ENCODE data around the gene DPP4.

Gene DPP4

GRCh38 chr2:162041485-162041884, 32.5 kb downstream of the DPP4 start:
- no peaks in the 10 kb centered on the region for H3K4me1 ChIP-seq (ENCODE audit: control insufficient read depth, insufficient read depth, low read length, poor library complexity, severe bottlenecking)
- no peaks in the 10 kb centered on the region for H3K9me3 ChIP-seq (ENCODE audit: control insufficient read depth, low read length)
- no peak overlapping the region for H3K4me3 ChIP-seq (ENCODE audit: insufficient read depth, low read depth, low read length, poor library complexity, severe bottlenecking)
- H3K27ac ChIP-seq (ENCODE audit: insufficient read depth, low read length, poor library complexity, severe bottlenecking), result no peak overlapping the region
- peaks cover 30% of the 10 kb centered on the region for H3K36me3 ChIP-seq (ENCODE audit: control insufficient read depth, insufficient read depth, low read length)
- DNase-seq, result no peak
- H3K27me3 ChIP-seq (replicated peaks; ENCODE audit: control insufficient read depth, insufficient read depth, low read length, poor library complexity, severe bottlenecking), result no peaks in the 10 kb centered on the region

GRCh38 chr2:162038725-162039124, 35.3 kb downstream of the DPP4 start:
- DNase-seq, result no peak
- Histone ChIP-seq H3K4me1 (ENCODE audit: control insufficient read depth, insufficient read depth, low read length, poor library complexity, severe bottlenecking) (no peaks in the 10 kb centered on the region), H3K9me3 (ENCODE audit: control insufficient read depth, low read length) (no peaks in the 10 kb centered on the region), H3K36me3 (ENCODE audit: control insufficient read depth, insufficient read depth, low read length) (peaks cover 14% of the 10 kb centered on the region), H3K4me3 (ENCODE audit: insufficient read depth, low read depth, low read length, poor library complexity, severe bottlenecking) (no peak overlapping the region), H3K27ac (ENCODE audit: insufficient read depth, low read length, poor library complexity, severe bottlenecking) (no peak overlapping the region), H3K27me3 (replicated peaks; ENCODE audit: control insufficient read depth, insufficient read depth, low read length, poor library complexity, severe bottlenecking) (no peaks in the 10 kb centered on the region)

GRCh38 chr2:162037886-162038285, 36.1 kb downstream of the DPP4 start:
- Histone ChIP-seq H3K9me3 (ENCODE audit: control insufficient read depth, low read length) (no peaks in the 10 kb centered on the region), H3K4me3 (ENCODE audit: insufficient read depth, low read depth, low read length, poor library complexity, severe bottlenecking) (no peak overlapping the region), H3K27me3 (replicated peaks; ENCODE audit: control insufficient read depth, insufficient read depth, low read length, poor library complexity, severe bottlenecking) (no peaks in the 10 kb centered on the region), H3K4me1 (ENCODE audit: control insufficient read depth, insufficient read depth, low read length, poor library complexity, severe bottlenecking) (no peaks in the 10 kb centered on the region), H3K36me3 (ENCODE audit: control insufficient read depth, insufficient read depth, low read length) (peaks cover 18% of the 10 kb centered on the region), H3K27ac (ENCODE audit: insufficient read depth, low read length, poor library complexity, severe bottlenecking) (no peak overlapping the region)
- DNase-seq, result no peak

GRCh38 chr2:162037028-162037795, 36.8 kb downstream of the DPP4 start:
- H3K4me3 ChIP-seq (ENCODE audit: insufficient read depth, low read depth, low read length, poor library complexity, severe bottlenecking), result no peak overlapping the region
- no peaks in the 10 kb centered on the region for H3K9me3 ChIP-seq (ENCODE audit: control insufficient read depth, low read length)
- DNase-seq, result no peak
- H3K27ac ChIP-seq (ENCODE audit: insufficient read depth, low read length, poor library complexity, severe bottlenecking), result no peak overlapping the region
- H3K27me3 ChIP-seq (replicated peaks; ENCODE audit: control insufficient read depth, insufficient read depth, low read length, poor library complexity, severe bottlenecking), result no peaks in the 10 kb centered on the region
- H3K36me3 ChIP-seq (ENCODE audit: control insufficient read depth, insufficient read depth, low read length), result peaks cover 23% of the 10 kb centered on the region
- H3K4me1 ChIP-seq (ENCODE audit: control insufficient read depth, insufficient read depth, low read length, poor library complexity, severe bottlenecking), result no peaks in the 10 kb centered on the region

GRCh38 chr2:162035981-162036380, 38.0 kb downstream of the DPP4 start:
- no peaks in the 10 kb centered on the region for H3K4me1 ChIP-seq (ENCODE audit: control insufficient read depth, insufficient read depth, low read length, poor library complexity, severe bottlenecking)
- H3K9me3 ChIP-seq (ENCODE audit: control insufficient read depth, low read length), result no peaks in the 10 kb centered on the region
- no peak for DNase-seq
- no peak overlapping the region for H3K4me3 ChIP-seq (ENCODE audit: insufficient read depth, low read depth, low read length, poor library complexity, severe bottlenecking)
- H3K27me3 ChIP-seq (replicated peaks; ENCODE audit: control insufficient read depth, insufficient read depth, low read length, poor library complexity, severe bottlenecking), result no peaks in the 10 kb centered on the region
- no peak overlapping the region for H3K27ac ChIP-seq (ENCODE audit: insufficient read depth, low read length, poor library complexity, severe bottlenecking)
- H3K36me3 ChIP-seq (ENCODE audit: control insufficient read depth, insufficient read depth, low read length), result peaks cover 30% of the 10 kb centered on the region

- H3K36me3 ChIP-seq (ENCODE audit: control insufficient read depth, insufficient read depth, low read length), result peaks cover 25% of the 10 kb centered on the region
- DNase-seq, result no peak
- H3K27ac ChIP-seq (ENCODE audit: insufficient read depth, low read length, poor library complexity, severe bottlenecking), result peak overlapping the region; percentile 3
Measured at GRCh38 chr2:162030363-162031190, 43.4 kb downstream of the DPP4 start.

GRCh38 chr2:162029287-162029901, 44.6 kb downstream of the DPP4 start:
- Histone ChIP-seq H3K27me3 (replicated peaks; ENCODE audit: control insufficient read depth, insufficient read depth, low read length, poor library complexity, severe bottlenecking) (no peaks in the 10 kb centered on the region), H3K4me3 (ENCODE audit: insufficient read depth, low read depth, low read length, poor library complexity, severe bottlenecking) (no peak overlapping the region), H3K9me3 (ENCODE audit: control insufficient read depth, low read length) (no peaks in the 10 kb centered on the region), H3K4me1 (ENCODE audit: control insufficient read depth, insufficient read depth, low read length, poor library complexity, severe bottlenecking) (no peaks in the 10 kb centered on the region), H3K27ac (ENCODE audit: insufficient read depth, low read length, poor library complexity, severe bottlenecking) (no peak overlapping the region), H3K36me3 (ENCODE audit: control insufficient read depth, insufficient read depth, low read length) (peaks cover 24% of the 10 kb centered on the region)
- DNase-seq, result no peak

More at GRCh38 chr2:162030363-162031190, 43.4 kb downstream of the DPP4 start:
- no peaks in the 10 kb centered on the region for H3K4me1 ChIP-seq (ENCODE audit: control insufficient read depth, insufficient read depth, low read length, poor library complexity, severe bottlenecking)
- no peaks in the 10 kb centered on the region for H3K9me3 ChIP-seq (ENCODE audit: control insufficient read depth, low read length)
- no peaks in the 10 kb centered on the region for H3K27me3 ChIP-seq (replicated peaks; ENCODE audit: control insufficient read depth, insufficient read depth, low read length, poor library complexity, severe bottlenecking)
- no peak overlapping the region for H3K4me3 ChIP-seq (ENCODE audit: insufficient read depth, low read depth, low read length, poor library complexity, severe bottlenecking)

- DNase-seq, result no peak
- no peaks in the 10 kb centered on the region for H3K27me3 ChIP-seq (replicated peaks; ENCODE audit: control insufficient read depth, insufficient read depth, low read length, poor library complexity, severe bottlenecking)
- peaks cover 18% of the 10 kb centered on the region for H3K36me3 ChIP-seq (ENCODE audit: control insufficient read depth, insufficient read depth, low read length)
- H3K27ac ChIP-seq (ENCODE audit: insufficient read depth, low read length, poor library complexity, severe bottlenecking), result no peak overlapping the region
- no peak overlapping the region for H3K4me3 ChIP-seq (ENCODE audit: insufficient read depth, low read depth, low read length, poor library complexity, severe bottlenecking)
- no peaks in the 10 kb centered on the region for H3K9me3 ChIP-seq (ENCODE audit: control insufficient read depth, low read length)
- no peaks in the 10 kb centered on the region for H3K4me1 ChIP-seq (ENCODE audit: control insufficient read depth, insufficient read depth, low read length, poor library complexity, severe bottlenecking)
Measured at GRCh38 chr2:162028511-162028910, 45.5 kb downstream of the DPP4 start.

- Histone ChIP-seq H3K4me3 (ENCODE audit: insufficient read depth, low read depth, low read length, poor library complexity, severe bottlenecking) (no peak overlapping the region), H3K4me1 (ENCODE audit: control insufficient read depth, insufficient read depth, low read length, poor library complexity, severe bottlenecking) (no peaks in the 10 kb centered on the region), H3K27ac (ENCODE audit: insufficient read depth, low read length, poor library complexity, severe bottlenecking) (no peak overlapping the region), H3K9me3 (ENCODE audit: control insufficient read depth, low read length) (no peaks in the 10 kb centered on the region), H3K27me3 (replicated peaks; ENCODE audit: control insufficient read depth, insufficient read depth, low read length, poor library complexity, severe bottlenecking) (no peaks in the 10 kb centered on the region), H3K36me3 (ENCODE audit: control insufficient read depth, insufficient read depth, low read length) (peaks cover 7% of the 10 kb centered on the region)
- no peak for DNase-seq
Measured at GRCh38 chr2:162025121-162025911, 48.7 kb downstream of the DPP4 start.
